ENCODE data around the gene MTARC2.

GRCh38 chr1:220804202-220804586, 56.1 kb downstream of the MTARC2 start:
- no peak for TF ChIP-seq CTCF (optimal IDR thresholded peaks at IDR 0.05 in 1 of 3, IDR thresholded peaks at IDR 0.05 in 1 of 3, conservative IDR thresholded peaks at IDR 0.05 in 1 of 3; ENCODE audit: extremely low read depth in 1 of 3, insufficient read depth in 2 of 3, low read length in 3 of 3)
- TF ChIP-seq EZH2 (IDR thresholded peaks at IDR 0.05; ENCODE audit: low read length): no peak

Measured in keratinocyte (primary cell).